GM21825 (cell line): Measurements from ENCODE around the gene GOLM1.
A peak's percentile ranks its signal among the peaks of the same experiment; 100 is the strongest.
"Not testable (repeated sequence)": the region's sequence is repeated elsewhere in the genome, so short reads cannot be mapped to it uniquely, and the experiment has no call there.

Experiments
- ATAC-seq: cut with Tn5 transposase; IDR thresholded peaks from one replicate; pipeline ENCODE4 v1.9.1; 2021; ENCODE audit warnings: mild to moderate bottlenecking, moderate library complexity; ENCODE audit not compliant: unreplicated experiment

GOLM1 gene, protein sequence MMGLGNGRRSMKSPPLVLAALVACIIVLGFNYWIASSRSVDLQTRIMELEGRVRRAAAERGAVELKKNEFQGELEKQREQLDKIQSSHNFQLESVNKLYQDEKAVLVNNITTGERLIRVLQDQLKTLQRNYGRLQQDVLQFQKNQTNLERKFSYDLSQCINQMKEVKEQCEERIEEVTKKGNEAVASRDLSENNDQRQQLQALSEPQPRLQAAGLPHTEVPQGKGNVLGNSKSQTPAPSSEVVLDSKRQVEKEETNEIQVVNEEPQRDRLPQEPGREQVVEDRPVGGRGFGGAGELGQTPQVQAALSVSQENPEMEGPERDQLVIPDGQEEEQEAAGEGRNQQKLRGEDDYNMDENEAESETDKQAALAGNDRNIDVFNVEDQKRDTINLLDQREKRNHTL

DNA sequence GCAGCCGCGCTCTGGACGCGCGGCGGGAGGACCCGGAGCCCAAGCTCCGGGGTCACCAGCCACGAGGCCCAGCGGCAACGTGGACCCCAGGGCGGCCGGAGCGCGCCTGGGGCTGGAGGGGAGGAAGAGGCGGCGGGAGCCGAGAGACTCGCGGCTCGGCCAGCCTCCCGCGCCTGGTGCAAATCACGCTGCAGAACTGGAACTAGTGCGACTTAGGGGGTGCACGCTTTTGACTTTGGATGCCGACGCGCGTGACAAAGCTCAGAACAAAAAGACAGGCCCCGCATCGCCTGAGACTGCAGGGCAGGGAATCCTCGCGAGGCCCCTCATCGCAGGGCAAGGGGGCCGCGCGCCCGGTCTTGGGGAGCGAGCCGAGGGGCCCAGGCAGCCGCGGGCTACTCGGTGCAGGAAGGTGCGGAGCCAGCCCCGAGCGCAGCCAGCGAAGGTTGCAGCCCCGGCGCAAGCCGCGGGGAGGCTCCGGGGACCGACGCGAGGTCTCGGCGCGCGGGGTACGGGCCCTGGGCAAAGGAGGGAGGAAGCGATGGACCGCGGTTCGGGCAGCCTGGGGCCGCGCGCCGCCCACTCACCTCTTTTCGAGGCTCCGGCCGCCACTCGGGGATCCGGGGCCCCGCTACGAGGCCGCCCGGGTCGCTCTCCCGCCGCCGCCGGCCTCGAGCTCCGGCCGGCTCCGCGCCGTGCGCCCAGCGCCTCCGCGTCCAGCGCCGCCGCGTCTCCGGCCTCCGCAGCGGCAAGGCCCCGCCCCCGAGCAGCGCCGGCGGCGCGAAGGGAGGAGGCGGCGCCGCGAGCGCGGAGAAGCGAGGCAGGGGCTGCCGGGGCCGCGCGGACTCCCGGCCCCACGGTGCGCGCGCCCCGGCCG lies at the start of gene GOLM1:
TSS of gene GOLM1 (minus strand) at position 735 of the 877 bp plus-strand sequence. CDS start 20,238 bp downstream, outside the sequence.
- peak; percentile 73 for ATAC-seq

DNA sequence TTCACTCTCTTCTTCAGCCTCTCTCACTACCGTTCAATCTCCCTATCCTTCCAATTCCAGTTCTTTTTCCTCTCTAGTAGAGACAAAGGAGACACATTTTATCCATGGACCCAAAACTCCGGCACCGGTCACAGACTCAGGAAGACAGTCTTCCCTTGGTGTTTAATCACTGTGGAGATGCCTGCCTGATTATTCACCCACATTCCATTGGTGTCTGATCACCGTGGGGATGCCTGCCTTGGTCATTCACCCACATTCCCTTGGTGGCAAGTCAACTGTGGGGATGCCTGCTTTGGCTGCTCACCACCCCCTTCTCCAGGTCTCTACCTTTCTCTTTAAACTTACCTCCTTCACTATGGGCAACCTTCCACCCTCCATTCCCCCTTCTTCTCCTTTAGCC lies 47.3 kb upstream of the GOLM1 start:
- not testable (repeated sequence) for ATAC-seq

GRCh38 chr9:86145960-86146359 lies 46.6 kb upstream of the GOLM1 start:
- ATAC-seq: not testable (repeated sequence)

GRCh38 chr9:86142973-86143372 lies 43.6 kb upstream of the GOLM1 start:
- no peak for ATAC-seq

DNA sequence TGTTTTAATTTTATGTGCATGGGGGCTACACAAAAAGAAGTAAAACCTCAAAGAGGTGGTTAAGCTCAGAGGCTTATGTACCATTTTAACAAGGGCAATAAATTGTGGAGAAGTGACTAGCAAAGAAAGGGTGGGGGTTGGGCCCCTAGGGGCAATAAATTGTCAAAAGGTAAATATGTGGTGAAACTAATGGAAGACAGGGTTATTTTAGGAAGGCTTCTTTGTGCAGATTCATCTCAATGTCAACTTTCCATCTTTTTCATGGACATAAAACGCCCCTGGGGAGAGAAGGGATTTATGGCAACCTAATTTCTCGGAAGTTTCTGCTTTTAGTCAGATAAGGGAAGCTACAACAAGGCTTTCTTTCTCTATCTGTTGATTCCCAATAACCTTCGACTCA lies 42.5 kb upstream of the GOLM1 start:
- no peak for ATAC-seq

- ATAC-seq: no peak
Observed at GRCh38 chr9:86135371-86135770, 36.0 kb upstream of the GOLM1 start.

- no peak for ATAC-seq
Observed at GRCh38 chr9:86134361-86134760, 35.0 kb upstream of the GOLM1 start.

- no peak for ATAC-seq
Observed at GRCh38 chr9:86128235-86128822, 29.0 kb upstream of the GOLM1 start.

GRCh38 chr9:86126998-86127972 lies 27.9 kb upstream of the GOLM1 start:
- no peak for ATAC-seq

DNA sequence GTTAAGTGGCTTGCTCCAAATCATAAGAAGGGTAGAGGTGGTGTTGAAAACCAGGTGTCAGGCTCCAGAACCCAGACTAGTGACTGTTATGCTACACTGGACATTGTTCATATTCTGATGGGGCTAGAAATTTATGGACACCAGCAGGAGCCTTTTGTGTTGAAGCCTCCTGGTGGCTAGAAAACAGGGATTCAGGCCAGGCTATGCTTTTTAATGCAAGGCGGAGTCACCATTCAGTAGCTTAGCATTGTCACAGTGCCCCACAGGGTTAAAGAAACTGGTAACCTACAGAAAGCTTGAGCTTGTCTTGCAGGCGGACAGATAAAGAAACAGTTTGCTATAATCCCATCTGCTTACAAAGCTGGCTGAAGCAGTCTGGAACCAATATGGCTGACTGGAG lies 23.0 kb upstream of the GOLM1 start:
- ATAC-seq: no peak

GRCh38 chr9:86119457-86119856 lies 20.1 kb upstream of the GOLM1 start:
- no peak for ATAC-seq

DNA sequence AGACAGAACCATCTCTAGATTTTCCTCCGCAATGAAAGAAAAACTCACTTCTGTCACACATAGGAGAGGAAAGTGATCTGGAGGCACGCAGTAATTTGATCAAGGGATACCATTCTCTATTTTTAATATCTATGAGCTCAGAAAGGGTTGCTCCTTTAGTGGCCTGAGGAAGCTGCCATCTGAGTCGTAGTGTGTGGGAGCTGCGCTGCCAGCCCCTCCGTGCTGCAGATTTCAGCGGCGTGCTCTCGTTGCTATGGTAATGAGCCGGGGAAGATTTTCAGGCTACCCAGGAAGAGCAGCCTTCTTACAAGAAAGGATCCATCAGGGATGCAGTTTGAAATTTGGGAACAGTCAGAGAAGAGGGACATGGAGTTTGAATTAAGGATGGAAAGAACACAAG lies 17.1 kb upstream of the GOLM1 start:
- ATAC-seq: no peak

DNA sequence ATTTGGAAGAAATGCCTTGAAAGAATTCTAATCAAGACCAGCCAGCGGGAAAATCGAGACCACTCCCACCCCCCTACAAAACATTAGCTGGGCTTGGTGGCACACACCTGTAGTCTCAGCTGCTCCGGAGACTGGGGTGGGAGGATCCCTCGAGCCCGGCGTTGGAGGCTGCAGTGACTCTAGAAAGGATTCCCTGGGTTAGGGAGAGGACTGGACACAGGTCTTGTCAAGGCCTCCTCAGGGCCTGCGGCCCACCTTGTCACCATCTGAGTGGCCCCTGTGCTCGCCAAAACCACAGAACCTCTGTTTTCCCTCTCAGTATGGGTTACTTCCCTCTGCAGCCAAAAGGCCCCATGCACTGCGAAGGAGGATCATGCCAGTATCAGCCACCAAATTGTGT lies 16.5 kb upstream of the GOLM1 start:
- ATAC-seq: no peak

- no peak for ATAC-seq
Observed at GRCh38 chr9:86112057-86112456, 12.7 kb upstream of the GOLM1 start.

GRCh38 chr9:86102626-86103025 lies 3.3 kb upstream of the GOLM1 start:
- ATAC-seq: no peak

DNA sequence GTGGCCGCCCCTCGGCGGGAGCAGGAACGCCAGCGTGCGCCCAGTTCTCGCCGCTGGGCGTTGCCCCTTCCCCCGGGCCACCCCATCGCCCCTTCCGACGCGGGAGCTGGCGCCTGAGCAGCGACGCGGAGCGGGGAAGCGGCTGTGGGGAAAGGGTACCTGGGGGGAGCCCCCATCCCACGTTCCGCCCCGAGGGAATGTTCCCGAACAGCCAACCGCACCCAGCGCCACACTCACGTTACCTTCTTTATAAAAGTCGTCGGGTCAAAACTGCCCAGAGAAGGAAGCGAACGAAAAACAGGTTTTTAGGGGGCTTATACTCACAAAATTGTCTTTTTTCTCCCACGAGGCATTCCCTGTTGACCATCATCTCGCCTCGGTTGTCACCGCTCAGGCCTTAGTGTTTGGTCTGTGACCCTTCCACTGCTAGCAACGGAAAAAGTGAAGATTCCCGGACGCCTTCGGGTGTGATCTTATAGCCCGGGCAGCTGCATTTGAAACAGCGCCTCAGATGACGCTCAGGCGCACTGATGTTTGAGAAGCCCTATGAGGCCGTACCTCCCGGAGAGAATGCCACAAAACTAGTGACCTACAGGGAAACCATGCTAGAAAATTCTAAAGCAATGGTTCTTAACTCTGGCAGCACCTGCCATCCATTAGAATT lies 475 bp upstream of the GOLM1 start:
- ATAC-seq: no peak

- no peak for ATAC-seq
Observed at GRCh38 chr9:86097510-86098224, 1.7 kb downstream of the GOLM1 start.

DNA sequence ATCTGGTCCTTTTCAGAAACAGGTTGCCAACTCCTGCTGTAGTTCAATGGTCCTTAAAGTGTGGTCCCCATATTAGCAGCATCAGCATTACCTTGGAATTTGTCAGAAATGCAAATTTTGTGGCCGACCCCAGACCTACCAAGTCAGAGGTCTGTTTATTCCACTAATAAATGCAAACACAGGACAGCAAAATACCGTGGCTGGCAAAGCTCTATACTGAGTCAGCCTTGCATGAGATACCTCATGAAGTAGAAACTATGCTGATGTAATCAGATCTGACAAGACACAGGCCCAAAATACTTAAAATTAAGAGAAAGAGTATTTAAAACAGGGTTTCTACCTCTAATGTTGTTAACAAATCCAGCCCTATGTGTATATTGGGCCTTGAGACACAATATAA lies 3.0 kb downstream of the GOLM1 start:
- ATAC-seq: no peak
